Measurements from ENCODE around the gene MBP.
"Not testable (repeated sequence)": the region's sequence is repeated elsewhere in the genome, so short reads cannot be mapped to it uniquely, and the experiment has no call there.

Gene MBP

DNA sequence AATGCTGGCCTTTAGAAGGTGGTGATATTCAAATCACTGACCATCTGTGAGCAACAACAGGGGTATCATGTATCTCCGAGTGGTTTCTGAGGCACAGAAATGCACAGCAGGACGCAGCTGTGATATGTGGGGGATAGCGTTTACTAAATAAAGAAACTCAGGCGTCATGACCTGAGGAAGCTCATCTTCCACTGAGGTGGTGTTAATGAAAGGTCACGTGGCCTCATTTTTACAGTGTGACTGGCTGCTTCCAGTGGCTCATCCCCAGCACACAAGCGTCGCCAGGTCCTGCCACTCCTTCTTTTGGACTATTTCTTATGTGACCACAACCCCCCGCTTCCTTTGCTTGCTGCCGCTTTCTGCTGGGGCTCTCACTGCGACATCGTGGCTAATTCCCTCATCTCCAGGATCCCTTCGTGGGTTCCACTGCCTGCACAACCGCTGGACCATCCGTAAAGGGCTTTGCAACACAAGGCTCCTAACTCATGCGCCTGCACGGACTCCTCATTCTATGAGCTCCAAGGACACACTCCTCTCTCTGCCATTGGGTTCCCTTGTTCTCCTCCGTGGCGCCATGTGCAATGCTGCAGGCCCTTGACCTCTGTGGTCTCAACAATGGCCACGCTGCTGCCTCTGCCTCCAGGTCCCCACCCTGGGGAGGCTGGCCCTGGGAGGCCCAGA, 109.3 kb downstream of the MBP start:
- TF ChIP-seq, protein P1, sequence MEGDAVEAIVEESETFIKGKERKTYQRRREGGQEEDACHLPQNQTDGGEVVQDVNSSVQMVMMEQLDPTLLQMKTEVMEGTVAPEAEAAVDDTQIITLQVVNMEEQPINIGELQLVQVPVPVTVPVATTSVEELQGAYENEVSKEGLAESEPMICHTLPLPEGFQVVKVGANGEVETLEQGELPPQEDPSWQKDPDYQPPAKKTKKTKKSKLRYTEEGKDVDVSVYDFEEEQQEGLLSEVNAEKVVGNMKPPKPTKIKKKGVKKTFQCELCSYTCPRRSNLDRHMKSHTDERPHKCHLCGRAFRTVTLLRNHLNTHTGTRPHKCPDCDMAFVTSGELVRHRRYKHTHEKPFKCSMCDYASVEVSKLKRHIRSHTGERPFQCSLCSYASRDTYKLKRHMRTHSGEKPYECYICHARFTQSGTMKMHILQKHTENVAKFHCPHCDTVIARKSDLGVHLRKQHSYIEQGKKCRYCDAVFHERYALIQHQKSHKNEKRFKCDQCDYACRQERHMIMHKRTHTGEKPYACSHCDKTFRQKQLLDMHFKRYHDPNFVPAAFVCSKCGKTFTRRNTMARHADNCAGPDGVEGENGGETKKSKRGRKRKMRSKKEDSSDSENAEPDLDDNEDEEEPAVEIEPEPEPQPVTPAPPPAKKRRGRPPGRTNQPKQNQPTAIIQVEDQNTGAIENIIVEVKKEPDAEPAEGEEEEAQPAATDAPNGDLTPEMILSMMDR (IDR thresholded peaks at IDR 0.05; ENCODE audit: insufficient read depth, low read length, missing control alignments): no peak
- POLR2A ChIA-PET: no interaction called here
- CTCF ChIA-PET: interaction anchor here (1.3 kb wide), 1 partner anchor 16 kb away, joined by 6 read pairs; no protein-coding TSS in a partner anchor
- DNase-seq (ENCODE audit: low read depth, low spot score): no peak
- H3K4me3 ChIP-seq (ENCODE audit: low read depth, low read length): no peak overlapping the region

DNA sequence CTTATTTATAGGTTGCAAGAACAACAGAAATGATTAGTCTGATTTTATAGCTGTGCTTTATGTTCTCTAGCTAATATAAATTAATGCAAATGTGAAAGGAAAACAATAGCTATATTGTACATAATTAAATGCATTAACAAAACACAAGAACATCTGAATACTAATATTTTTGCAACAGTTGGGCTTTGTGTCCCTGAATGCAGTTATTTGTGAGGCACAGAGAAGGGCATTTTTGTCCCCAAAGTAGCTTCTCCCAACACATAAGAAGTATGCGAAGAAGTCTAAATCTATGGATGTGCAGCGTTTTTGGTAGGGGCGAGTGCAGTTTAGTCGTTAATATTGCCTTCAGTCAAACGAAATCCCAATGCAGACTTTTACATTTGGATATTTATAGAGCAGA, 110.0 kb downstream of the MBP start:
- POLR2A ChIA-PET: no interaction called here
- TF ChIP-seq, protein P1 (IDR thresholded peaks at IDR 0.05; ENCODE audit: insufficient read depth, low read length, missing control alignments): no peak
- CTCF ChIA-PET: interaction anchor here (0.8 to 1.3 kb wide), 2 partner anchors 15 to 22 kb away, joined by 3 to 6 read pairs; no protein-coding TSS in a partner anchor
- no peak overlapping the region for H3K4me3 ChIP-seq (ENCODE audit: low read depth, low read length)
- no peak for DNase-seq (ENCODE audit: low read depth, low spot score)

DNA sequence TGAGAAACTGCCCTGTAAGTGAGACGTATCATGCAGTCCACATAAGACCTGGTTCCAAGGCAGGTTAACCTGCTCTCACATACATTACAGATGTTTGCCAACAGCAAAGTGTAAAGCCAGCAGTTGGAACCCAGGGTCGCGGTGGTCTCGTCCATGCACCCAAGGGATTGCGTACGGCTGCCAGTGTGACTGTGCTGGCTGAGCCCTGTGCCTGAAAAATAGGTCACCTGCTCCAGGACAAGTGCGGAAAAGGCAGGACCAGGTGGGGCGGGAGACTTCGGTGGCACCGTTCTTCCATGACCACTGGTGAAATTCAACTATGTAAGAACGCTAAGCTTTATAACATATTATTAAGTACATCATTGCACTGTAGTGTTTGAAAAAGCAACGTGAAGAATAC, 110.5 kb downstream of the MBP start:
- H3K4me3 ChIP-seq (ENCODE audit: low read depth, low read length): no peak overlapping the region
- TF ChIP-seq, protein P1 (IDR thresholded peaks at IDR 0.05; ENCODE audit: insufficient read depth, low read length, missing control alignments): no peak
- ChIA-PET POLR2A (no interaction called here), CTCF (interaction anchor here (0.8 to 1.3 kb wide), 2 partner anchors 15 to 21 kb away, joined by 3 to 6 read pairs; no protein-coding TSS in a partner anchor)
- no peak for DNase-seq (ENCODE audit: low read depth, low spot score)

DNA sequence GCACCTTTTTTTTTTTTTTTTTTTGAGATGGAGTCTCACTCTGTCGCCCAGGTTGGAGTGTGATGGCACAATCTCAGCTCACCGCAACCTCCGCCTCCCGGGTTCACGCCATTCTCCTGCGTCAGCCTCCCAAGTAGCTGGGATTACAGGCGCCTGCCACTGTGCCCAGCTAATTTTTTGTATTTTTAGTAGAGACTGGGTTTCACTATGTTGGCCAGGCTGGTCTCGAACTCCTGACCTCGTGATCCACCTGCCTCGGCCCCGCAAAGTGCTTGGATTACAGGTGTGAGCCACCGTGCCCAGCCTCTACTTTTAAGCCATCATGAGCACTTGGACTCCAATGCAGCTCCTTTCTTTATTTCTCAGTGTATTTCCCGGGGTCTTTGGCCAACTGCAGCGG, 111.1 kb downstream of the MBP start:
- POLR2A ChIA-PET, CTCF ChIA-PET: not testable (repeated sequence)

DNA sequence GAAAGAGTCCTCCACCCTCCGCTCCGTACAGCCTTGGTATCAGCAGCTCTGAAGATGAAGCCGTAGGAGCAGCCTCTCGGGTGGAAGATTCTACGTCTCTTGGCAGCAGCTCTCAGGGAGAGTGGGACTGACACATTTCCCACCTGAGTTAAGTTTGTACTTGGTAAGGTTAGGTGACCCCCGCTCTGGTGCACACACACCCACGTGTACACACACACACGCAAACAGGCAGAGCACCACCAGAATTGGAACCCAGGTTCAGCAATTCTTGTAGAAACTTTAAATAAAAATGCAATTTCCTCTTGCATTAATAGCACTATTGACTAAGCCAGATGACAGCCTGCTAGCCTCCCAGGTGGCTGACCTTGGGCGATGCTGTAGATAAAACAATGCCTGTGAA, 111.5 kb downstream of the MBP start:
- ChIA-PET POLR2A (no interaction called here), CTCF (no interaction called here)
- TF ChIP-seq, protein P1 (IDR thresholded peaks at IDR 0.05; ENCODE audit: insufficient read depth, low read length, missing control alignments): no peak

More for the DNA sequence above, 111.1 kb downstream of the MBP start:
- not testable (repeated sequence) for H3K4me3 ChIP-seq (ENCODE audit: low read depth, low read length); DNase-seq (ENCODE audit: low read depth, low spot score)

DNA sequence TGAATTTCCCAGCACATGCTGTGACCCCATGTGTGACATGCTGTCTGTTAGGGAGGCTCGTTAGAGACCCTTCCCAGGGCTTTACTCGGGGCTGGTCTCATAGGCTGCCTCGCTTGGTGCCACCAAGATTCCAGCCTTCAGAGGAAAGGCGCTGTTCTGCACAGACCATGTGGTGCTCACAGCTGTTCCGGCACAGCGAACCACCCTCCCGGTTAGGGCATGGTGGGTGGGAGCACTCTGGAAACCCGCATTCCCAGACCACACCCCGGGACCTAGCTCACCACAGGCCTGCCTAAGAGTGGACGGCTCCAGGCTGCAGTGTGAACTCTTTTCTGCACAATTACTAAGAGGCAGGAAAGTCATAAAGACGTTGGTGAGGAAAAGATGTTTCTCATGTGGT, 112.0 kb downstream of the MBP start:
- ChIA-PET POLR2A (no interaction called here), CTCF (interaction anchor here (0.9 kb wide), 1 partner anchor 37 kb away, joined by 3 read pairs; no protein-coding TSS in a partner anchor)
- H3K4me3 ChIP-seq (ENCODE audit: low read depth, low read length): no peak overlapping the region
- TF ChIP-seq, protein P1 (IDR thresholded peaks at IDR 0.05; ENCODE audit: insufficient read depth, low read length, missing control alignments): no peak
- no peak for DNase-seq (ENCODE audit: low read depth, low spot score)

More for the DNA sequence above, 111.5 kb downstream of the MBP start:
- no peak overlapping the region for H3K4me3 ChIP-seq (ENCODE audit: low read depth, low read length)
- no peak for DNase-seq (ENCODE audit: low read depth, low spot score)

DNA sequence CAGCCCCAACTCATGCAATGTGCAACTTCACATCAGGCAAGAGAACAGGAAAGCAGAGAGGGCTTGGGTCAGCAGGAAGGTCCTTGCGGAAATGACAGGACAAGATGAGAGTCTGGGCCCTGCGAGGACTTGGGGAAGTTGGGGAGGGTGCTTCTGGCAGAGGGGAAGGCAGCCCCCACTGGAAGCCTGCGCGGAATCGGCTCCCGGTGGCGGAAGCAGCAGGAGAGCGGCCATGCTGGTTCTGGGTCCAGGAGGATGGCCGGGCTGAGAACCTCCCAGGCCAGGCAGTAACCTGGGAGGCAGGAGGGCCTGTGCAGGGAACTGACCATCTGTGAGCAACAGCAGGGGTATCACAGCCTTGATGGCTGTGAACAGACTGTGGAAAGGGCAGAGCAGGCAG, 112.9 kb downstream of the MBP start:
- CTCF ChIA-PET: interaction anchor here (0.9 kb wide), 1 partner anchor 36 kb away, joined by 3 read pairs; no protein-coding TSS in a partner anchor
- no peak for DNase-seq (ENCODE audit: low read depth, low spot score)
- POLR2A ChIA-PET: no interaction called here
- no peak overlapping the region for H3K4me3 ChIP-seq (ENCODE audit: low read depth, low read length)
- TF ChIP-seq, protein P1 (IDR thresholded peaks at IDR 0.05; ENCODE audit: insufficient read depth, low read length, missing control alignments): no peak

DNA sequence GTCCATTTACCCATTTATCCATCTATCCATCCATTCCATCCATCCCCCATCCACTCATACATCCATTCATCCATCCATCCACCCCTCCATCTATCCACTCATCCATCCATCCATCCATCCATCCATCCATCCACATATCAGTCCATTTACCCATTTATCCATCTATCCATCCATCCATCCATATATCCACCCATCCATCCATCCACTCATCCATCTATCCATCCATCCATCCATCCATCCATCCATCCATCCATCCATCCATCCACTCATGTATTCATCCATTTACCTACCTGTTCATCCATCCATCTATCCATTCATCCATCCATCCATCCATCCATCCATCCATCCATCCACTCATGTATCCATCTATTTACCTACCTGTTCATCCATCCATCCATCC, 113.9 kb downstream of the MBP start:
- H3K4me3 ChIP-seq (ENCODE audit: low read depth, low read length); DNase-seq (ENCODE audit: low read depth, low spot score); CTCF ChIA-PET; POLR2A ChIA-PET: not testable (repeated sequence)

Data from AG04449 (cell line).